GM12878 (cell line): ENCODE results near the gene GREB1.

Source experiments
- ATF2 ChIP-seq: IDR thresholded peaks from 2 replicates; pipeline ENCODE4 v1.6.1; 2012; ENCODE audit warnings: low read length, inconsistent platforms
- CEBPB ChIP-seq, 2 experiments: fragments of 150-350 bp in 1 of 2; IDR thresholded peaks; 2 replicates each; pipeline ENCODE4 v1.6.1; 2012 to 2014; ENCODE audit warnings: low read depth in 2 of 2, low read length in 2 of 2, borderline replicate concordance in 1 of 2, inconsistent platforms in 1 of 2
- CTCF ChIP-seq, 3 experiments: IDR thresholded peaks in 2 of 3; conservative IDR thresholded peaks in 1 of 3; 2 replicates each; pipeline ENCODE4 v1.5.1; 2011; ENCODE audit warnings: low read depth in 3 of 3, low read length in 3 of 3, mild to moderate bottlenecking in 3 of 3, control low read depth in 2 of 3, moderate library complexity in 2 of 3, inconsistent platforms in 1 of 3, mixed read lengths in 1 of 3; ENCODE audit not compliant: control insufficient read depth in 2 of 3, insufficient read depth in 1 of 3; ENCODE audit errors: extremely low read depth in 1 of 3
- ELK1 ChIP-seq: IDR thresholded peaks from 2 replicates; pipeline ENCODE4 v1.6.1; 2012; ENCODE audit warnings: low read depth, low read length, improper control_type of control experiment
- NFIC ChIP-seq: IDR thresholded peaks from 2 replicates; pipeline ENCODE4 v1.6.1; 2012; ENCODE audit warnings: low read depth, mild to moderate bottlenecking, inconsistent platforms, low read length, moderate library complexity
- POLR2A ChIP-seq: IDR thresholded peaks from 2 replicates; pipeline ENCODE4 v1.6.1; 2011; ENCODE audit warnings: low read depth, mild to moderate bottlenecking, low read length
- POLR2AphosphoS2 ChIP-seq: IDR thresholded peaks from 2 replicates; pipeline ENCODE4 v1.6.1; 2011; ENCODE audit warnings: low read depth, mild to moderate bottlenecking, low read length, improper control_type of control experiment, moderate library complexity
- SRF ChIP-seq, 2 experiments: IDR thresholded peaks; 2 replicates each; pipeline ENCODE4 v1.6.1; 2011; ENCODE audit warnings: low read depth in 2 of 2, low read length in 2 of 2, mild to moderate bottlenecking in 1 of 2, moderate library complexity in 1 of 2
- TCF12 ChIP-seq: IDR thresholded peaks from 2 replicates; pipeline ENCODE4 v1.6.1; 2011; ENCODE audit warnings: low read depth, mild to moderate bottlenecking, low read length
- USF2 ChIP-seq: IDR thresholded peaks from 2 replicates; pipeline ENCODE4 v1.6.1; 2011; ENCODE audit warnings: low read depth, low read length, improper control_type of control experiment, borderline replicate concordance
- YY1 ChIP-seq: IDR thresholded peaks from 2 replicates; pipeline ENCODE4 v1.6.1; 2011; ENCODE audit warnings: low read depth, mild to moderate bottlenecking, low read length
- ZBTB4 ChIP-seq: fragments of 450-650 bp; formaldehyde crosslinking; IDR thresholded peaks from 2 replicates; pipeline ENCODE4 v1.4.0; 2022; ENCODE audit warnings: mild to moderate bottlenecking, moderate library complexity

GRCh38 chr2:11490194-11490593, 43.7 kb upstream of the GREB1 start:
- TF ChIP-seq USF2: no peak
- TF ChIP-seq CTCF (IDR thresholded peaks at IDR 0.05 in 2 of 3, conservative IDR thresholded peaks at IDR 0.05 in 1 of 3; ENCODE audit: control insufficient read depth in 2 of 3, extremely low read depth in 1 of 3, insufficient read depth in 1 of 3, low read depth in 3 of 3, low read length in 3 of 3): no peak
- no peak for TF ChIP-seq POLR2A
- TF ChIP-seq POLR2AphosphoS2: no peak
- TF ChIP-seq ELK1: no peak
- TF ChIP-seq CEBPB (IDR thresholded peaks at IDR 0.05; ENCODE audit: borderline replicate concordance in 1 of 2, low read depth in 2 of 2, low read length in 2 of 2): no peak
- no peak for TF ChIP-seq NFIC
- TF ChIP-seq TCF12: no peak
- no peak for TF ChIP-seq SRF (IDR thresholded peaks at IDR 0.05; ENCODE audit: low read depth in 2 of 2, low read length in 2 of 2)
- TF ChIP-seq ATF2: no peak
- no peak for TF ChIP-seq YY1
- TF ChIP-seq ZBTB4 (CRISPR knock-in tag): no peak
